Activated naive CD4-positive, alpha-beta T cell treated with anti-CD3 and anti-CD28 coated beads, Interleukin-2, amount 50 U/mL, for 72 hours (primary cell): ENCODE measurements around the gene SLC24A4. TPM values are rescaled to one million over a fixed set of nuclear protein-coding genes. Genes with fewer than 3 reads are reported as not detected.

Experiments
- ATAC-seq, 2 donors: fragments of 150-1000 bp; cut with Tn5 transposase; 2 replicates each; pipeline ENCODE4 v1.10.0; 2021; ENCODE audit warnings: mild to moderate bottlenecking in 2 of 2, moderate library complexity in 2 of 2
- DNase-seq, 2 donors: peaks; one replicate each; pipeline ENCODE4 v3.0.0; 2021 to 2022; ENCODE audit warnings: low spot score in 2 of 2
- H3K27ac Mint-ChIP-seq, 2 donors: one replicate each; pipeline ENCODE4 v1.8.0; 2022; ENCODE audit warnings: mild to moderate bottlenecking in 2 of 2, mixed read lengths in 2 of 2
- H3K36me3 Mint-ChIP-seq, 2 donors: one replicate each; pipeline ENCODE4 v1.8.0; 2022; ENCODE audit warnings: mixed read lengths in 2 of 2
- H3K9me3 Mint-ChIP-seq, 2 donors: one replicate each; pipeline ENCODE4 v1.8.0; 2022; ENCODE audit warnings: mixed read lengths in 2 of 2
- total RNA-seq, 2 donors: library from RNA; stranded (reverse); gene quantifications; one replicate each; pipeline ENCODE4 v1.2.3, GENCODE V29; 2022

The SLC24A4 gene
- total RNA-seq, 2 donors from 2014 or later = not detected

DNA sequence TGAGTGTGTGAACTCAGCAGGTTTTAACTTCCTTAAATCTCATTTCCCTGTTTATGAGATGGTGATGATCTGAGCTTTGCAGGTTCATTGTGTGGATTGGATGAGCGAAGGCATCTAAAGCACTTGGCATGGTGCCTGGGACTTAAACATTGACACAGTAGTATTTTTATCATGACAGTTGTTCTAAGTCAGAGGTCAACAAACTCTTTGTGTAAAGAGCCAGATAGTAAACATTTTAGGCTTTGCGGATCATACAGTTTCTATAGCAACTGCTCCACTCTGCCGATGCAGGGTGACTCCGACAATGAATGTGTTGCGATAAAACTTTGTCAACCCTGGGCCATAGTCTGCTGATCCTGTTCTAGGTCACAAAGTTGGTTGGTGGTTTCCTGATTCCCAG is 25.2 kb downstream of the SLC24A4 start:
- H3K9me3 Mint-ChIP-seq = peaks cover 5 to 9% of the 10 kb centered on the region in 2 donors
- no peak for DNase-seq
- no peak for ATAC-seq
- H3K27ac Mint-ChIP-seq = no peak overlapping the region
- peaks cover 6 to 9% of the 10 kb centered on the region in 2 donors for H3K36me3 Mint-ChIP-seq

DNA sequence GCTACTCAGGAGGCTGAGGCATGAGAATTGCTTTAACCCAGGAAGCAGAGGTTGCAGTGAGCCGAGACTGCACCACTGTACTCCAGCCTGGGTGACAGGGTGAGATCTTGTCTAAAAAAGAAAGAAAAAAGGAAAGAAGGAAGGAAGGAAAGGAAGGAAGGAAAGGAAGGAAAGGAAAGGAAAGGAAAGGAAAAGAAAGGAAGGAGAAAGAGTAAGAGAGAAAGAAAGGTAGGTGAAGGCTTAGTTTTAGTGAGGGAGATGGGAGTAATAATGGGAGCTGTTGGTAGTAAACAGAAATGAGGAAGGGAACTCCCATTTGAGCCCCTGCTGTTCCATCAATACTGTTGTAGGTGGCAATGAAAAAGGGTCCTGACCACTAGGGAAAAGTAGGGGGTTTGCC is 28.8 kb downstream of the SLC24A4 start:
- Mint-ChIP-seq H3K36me3 (no peaks in the 10 kb centered on the region), H3K27ac (no peak overlapping the region), H3K9me3 (no peaks in the 10 kb centered on the region)
- DNase-seq (no peak), ATAC-seq (no peak)

DNA sequence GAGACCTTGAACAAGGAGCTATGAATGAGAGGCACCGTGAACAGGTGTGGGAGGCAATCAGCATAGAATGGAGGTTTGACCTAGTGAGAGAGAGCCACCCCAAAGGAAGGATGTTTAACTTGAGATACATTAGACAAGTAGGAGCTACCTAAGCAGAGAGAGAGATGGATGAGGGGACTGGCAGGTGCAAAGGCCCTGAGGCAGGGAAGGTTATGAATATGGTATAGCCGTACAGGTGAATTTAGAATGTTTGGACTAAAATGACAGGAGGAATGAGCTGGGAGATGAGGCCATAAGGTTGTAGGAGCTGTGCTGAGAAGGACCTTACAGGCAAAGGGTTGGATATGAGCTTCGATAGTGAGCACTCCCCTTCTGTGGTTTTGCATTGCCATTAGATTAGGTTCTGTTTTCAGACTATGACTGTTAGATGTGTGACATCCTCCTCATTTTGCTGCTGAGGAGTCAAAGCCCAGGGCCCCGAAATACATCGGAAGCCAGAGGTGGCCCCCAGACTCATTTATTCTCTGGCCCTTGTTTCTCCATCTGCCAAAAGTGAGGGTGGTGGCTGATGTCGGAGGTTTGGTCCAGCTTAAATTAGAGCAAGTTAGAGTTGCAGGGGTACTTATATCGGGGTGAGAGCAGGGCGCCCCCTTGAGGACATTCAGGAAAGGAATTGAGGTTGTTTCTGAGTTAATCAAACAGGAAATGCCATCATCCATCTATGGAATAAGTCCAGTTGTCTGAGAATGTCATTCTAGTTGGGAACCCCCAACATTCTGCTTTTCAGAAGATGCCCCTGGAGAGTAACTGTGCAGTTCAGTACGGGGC is 29.4 kb downstream of the SLC24A4 start:
- Mint-ChIP-seq H3K27ac (no peak overlapping the region), H3K9me3 (no peaks in the 10 kb centered on the region), H3K36me3 (no peaks in the 10 kb centered on the region)
- ATAC-seq (peak; percentile 34 to 44), DNase-seq (peak in 1 of 2 donors; percentile 46)

DNA sequence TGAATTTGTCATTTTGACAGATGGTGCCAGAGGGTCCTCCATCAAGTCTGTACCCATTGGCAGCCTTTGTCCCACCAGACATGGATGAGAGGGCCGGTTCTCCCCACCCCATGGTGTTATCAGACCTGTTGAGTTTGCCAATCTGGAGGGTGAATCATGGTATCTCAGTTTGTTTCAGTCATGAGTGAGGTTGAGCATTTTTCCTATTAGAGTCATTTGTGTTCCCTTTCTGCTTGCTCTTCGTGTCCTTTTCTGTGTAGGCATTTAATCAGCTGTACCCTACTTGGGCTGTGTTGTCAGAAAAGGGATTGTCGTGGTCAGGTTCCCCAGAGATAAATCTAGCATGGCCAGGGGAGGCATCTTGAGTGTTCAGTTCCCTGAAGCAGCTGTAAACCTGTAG is 30.5 kb downstream of the SLC24A4 start:
- Mint-ChIP-seq H3K36me3 (no peaks in the 10 kb centered on the region), H3K27ac (no peak overlapping the region), H3K9me3 (no peaks in the 10 kb centered on the region)
- ATAC-seq (peak; percentile 26 to 58), DNase-seq (no peak)

DNA sequence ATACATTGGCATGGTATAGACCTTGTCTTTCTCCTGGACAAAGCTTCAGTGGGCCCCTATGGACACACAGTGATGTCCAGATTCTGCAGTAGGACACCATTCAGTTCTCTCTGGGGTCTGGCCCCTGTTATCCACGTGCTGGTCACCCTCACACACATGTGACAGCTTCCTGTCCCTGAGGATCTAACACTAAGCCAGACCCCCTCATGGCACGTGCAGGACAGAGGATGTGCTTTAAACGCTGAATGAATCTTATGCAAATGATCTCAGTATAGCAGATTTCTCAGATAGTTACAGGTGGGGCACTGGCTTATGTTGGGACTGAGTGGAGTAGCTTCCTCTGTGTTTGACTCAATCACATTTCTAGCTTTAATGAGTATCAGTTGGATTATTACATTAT is 33.7 kb downstream of the SLC24A4 start:
- no peak overlapping the region for H3K27ac Mint-ChIP-seq
- no peaks in the 10 kb centered on the region for H3K36me3 Mint-ChIP-seq
- DNase-seq = no peak
- ATAC-seq = no peak
- H3K9me3 Mint-ChIP-seq = no peaks in the 10 kb centered on the region

DNA sequence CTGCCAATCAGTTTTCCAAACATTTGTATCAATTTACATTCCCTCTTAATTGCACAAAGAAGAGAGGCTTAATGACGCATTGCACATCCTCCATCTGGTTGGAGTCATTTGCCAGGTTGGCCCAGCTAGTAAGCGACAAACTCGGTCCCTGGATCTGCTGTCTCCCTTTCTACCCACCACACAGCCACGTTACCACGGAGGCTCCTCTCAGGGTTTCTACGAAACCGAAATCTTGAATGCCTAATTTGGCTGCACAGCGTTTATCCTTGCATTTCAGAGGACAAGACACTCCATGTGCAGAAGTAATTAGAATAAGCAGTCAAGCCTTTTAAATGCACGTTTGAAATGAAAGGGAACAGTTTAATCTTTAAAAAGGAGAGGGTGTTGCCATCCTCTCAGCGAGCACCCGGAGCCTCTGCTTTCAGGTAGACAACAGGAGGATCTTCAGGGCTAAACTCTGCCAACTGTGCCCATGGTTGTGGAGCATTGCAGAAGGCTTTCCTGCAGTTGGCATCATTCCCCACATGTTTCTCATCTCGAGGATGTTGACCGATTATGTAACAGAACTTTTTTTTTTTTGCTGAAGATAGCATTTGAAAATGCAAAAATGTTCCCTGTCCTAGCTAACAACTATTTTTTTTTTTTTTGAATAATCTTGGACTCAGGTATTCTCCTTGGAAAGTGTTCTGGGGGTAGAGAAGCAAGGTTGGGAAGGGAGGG is 37.8 kb downstream of the SLC24A4 start:
- no peaks in the 10 kb centered on the region for H3K36me3 Mint-ChIP-seq
- no peak for ATAC-seq
- DNase-seq = no peak
- no peaks in the 10 kb centered on the region for H3K9me3 Mint-ChIP-seq
- H3K27ac Mint-ChIP-seq = no peak overlapping the region

DNA sequence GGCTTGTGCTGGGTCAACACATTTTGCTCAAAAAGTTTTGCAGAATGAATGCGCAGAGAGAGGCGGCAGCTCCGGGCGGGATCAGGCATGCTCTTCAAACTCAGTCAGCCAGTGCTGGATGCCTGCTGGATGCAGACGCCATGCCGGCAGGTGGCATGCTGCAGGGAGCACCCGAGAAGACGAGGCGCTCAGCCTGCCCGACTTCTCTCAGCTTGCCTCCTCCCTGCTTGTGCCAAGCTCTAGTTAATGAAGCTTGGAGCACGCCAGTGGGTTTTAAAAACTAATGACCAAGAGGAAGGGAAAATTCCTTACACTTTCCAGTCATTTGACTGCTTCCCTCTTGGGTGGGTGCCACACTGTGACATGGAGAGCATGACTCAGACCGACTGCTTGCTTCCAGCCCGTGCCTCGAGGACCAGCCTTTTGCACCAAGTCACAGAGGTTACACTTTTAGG is 39.8 kb downstream of the SLC24A4 start:
- H3K27ac Mint-ChIP-seq = no peak overlapping the region
- DNase-seq (no peak), ATAC-seq (no peak)
- H3K36me3 Mint-ChIP-seq = no peaks in the 10 kb centered on the region
- no peaks in the 10 kb centered on the region for H3K9me3 Mint-ChIP-seq

DNA sequence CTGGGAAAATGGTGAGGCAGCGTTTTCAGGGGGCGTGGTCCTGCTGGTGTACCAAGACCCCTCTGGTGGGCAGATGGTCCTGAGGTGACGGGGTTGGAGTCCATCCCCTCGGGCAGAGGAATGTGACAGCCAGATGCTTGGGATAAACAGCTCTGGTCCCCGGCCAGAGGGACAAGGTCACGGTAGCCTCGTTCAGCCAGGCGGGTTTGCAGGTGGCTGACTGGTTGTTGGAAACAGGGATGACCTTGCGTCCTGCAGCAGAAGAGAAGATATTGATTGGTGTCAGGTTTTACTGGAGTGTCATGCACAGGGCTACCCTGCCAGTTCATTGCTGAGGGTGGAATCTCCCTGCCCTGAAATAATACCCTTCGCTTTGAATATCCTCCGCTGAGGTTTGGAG is 43.3 kb downstream of the SLC24A4 start:
- H3K27ac Mint-ChIP-seq = no peak overlapping the region
- DNase-seq (no peak), ATAC-seq (no peak)
- no peaks in the 10 kb centered on the region for H3K9me3 Mint-ChIP-seq
- H3K36me3 Mint-ChIP-seq = no peaks in the 10 kb centered on the region

DNA sequence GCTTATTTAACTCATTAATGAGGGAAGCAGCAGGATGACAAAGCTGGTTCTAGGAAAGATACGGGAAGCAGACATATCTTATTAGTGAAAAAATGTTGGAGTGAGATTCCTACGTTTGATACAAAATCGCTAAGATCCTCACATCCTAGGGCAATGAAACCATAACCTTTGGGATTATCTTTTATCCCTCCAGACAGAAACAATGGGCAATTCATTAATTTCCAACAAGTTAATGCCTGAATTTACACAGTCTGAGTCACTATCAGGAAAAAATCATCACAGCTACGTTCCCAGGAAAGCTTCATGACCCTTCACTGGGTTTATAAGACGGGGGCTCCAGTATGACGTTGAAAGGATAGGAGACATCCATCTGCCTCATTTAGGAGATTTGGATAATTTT is 45.0 kb downstream of the SLC24A4 start:
- Mint-ChIP-seq H3K27ac (no peak overlapping the region), H3K36me3 (no peaks in the 10 kb centered on the region), H3K9me3 (no peaks in the 10 kb centered on the region)
- DNase-seq = no peak
- no peak for ATAC-seq

DNA sequence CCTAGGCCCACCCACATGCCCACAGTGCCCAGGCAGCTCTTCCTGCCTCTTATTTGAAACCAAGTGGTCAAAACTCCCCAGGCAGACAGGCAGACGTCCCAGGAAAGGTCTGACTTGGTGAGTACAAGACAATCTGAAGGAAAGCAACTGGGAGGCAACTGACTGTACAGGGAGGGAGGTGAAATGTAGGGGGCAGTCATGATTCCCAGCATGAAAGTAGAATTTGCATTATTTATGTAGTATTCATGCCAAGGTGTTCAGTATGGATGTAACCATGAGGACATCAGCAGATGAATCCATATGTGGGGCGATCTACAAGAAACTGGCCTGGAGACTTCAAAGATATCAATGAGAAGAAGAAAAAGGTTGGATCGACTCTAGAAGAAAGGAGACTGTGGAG is 46.1 kb downstream of the SLC24A4 start:
- ATAC-seq = no peak
- Mint-ChIP-seq H3K36me3 (no peaks in the 10 kb centered on the region), H3K27ac (no peak overlapping the region), H3K9me3 (no peaks in the 10 kb centered on the region)
- DNase-seq = no peak

DNA sequence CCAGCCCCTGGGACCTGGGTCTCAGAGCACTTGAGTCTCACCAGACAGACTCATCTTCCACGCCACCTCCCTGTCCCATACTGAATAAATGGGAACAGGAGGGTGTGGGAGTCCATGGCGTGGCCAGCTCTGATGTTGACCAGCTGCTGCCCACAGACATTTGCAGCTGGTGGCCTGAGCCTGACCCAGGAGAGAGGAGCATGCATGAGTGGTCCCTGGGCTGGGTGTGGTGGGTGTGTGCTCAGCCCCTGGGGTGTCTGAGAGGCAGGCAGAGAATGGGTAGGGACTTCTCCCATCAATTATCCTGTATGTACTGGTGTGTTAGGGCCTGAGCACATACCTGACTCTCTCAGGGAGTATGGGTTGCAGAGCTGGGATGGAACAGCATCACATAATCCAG is 49.3 kb downstream of the SLC24A4 start:
- Mint-ChIP-seq H3K36me3 (no peaks in the 10 kb centered on the region), H3K9me3 (no peaks in the 10 kb centered on the region), H3K27ac (no peak overlapping the region)
- DNase-seq (no peak), ATAC-seq (no peak)

DNA sequence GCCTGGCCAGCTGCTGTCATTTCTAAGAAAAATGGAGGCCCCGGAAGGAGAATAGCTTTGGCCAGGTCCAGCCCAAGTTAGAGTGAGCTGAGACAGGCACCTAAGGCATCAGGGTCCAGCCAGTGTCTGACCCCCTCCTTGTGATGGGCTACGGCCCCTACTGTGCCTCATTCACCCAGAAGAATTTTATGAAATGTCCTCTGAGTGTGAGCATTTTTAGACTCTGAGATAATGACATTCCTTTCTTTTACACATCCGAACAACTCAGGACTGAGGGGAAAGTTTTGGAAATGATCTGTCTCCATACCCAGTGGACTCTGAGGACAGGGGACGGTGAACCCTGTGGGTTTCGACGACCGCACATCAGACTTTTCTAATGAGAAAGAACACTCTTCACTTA is 50.4 kb downstream of the SLC24A4 start:
- no peak for ATAC-seq
- Mint-ChIP-seq H3K9me3 (no peaks in the 10 kb centered on the region), H3K27ac (no peak overlapping the region), H3K36me3 (no peaks in the 10 kb centered on the region)
- DNase-seq = no peak

DNA sequence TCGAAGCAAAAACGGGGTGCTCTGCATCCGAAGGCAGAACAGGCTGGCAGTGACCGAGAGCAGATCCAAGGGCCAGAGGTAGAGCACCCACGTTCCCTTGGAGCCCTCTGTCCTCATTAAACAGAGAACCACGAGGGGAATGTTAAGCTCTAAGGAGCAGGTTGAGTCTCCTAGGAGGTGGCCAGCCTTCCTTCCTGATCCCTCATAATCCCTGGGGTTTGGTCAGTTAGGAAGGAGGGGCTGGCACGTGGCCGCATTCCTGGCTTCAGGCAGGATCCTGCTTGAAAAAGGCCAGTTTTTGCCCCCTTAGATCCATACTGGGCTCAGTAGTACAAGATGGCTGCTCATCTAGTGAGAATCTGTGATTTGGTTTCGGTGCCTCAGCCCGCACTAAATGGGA is 57.2 kb downstream of the SLC24A4 start:
- DNase-seq (no peak), ATAC-seq (no peak)
- H3K27ac Mint-ChIP-seq = no peak overlapping the region
- H3K9me3 Mint-ChIP-seq = no peaks in the 10 kb centered on the region
- no peaks in the 10 kb centered on the region for H3K36me3 Mint-ChIP-seq

DNA sequence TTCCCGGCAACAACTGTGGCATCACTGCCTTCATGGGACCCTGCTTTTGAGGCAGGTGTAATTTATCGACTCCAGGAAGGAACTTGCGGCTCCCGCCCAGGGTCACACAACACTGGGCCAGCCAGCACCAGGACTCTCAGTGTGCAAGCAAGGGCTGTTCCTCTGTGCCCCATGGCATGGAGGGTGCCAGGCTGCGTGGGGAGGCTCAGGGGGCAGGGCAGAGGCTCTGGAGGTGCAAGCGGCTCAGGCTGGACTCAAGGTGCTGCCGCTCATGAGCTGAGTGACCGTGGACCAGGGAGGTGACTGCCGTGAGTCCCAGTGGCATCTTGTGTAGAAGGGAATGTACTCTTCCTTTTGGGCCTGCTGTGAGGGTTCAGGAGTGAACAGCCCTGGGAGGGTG is 57.6 kb downstream of the SLC24A4 start:
- Mint-ChIP-seq H3K36me3 (no peaks in the 10 kb centered on the region), H3K27ac (no peak overlapping the region), H3K9me3 (no peaks in the 10 kb centered on the region)
- ATAC-seq (no peak), DNase-seq (no peak)

DNA sequence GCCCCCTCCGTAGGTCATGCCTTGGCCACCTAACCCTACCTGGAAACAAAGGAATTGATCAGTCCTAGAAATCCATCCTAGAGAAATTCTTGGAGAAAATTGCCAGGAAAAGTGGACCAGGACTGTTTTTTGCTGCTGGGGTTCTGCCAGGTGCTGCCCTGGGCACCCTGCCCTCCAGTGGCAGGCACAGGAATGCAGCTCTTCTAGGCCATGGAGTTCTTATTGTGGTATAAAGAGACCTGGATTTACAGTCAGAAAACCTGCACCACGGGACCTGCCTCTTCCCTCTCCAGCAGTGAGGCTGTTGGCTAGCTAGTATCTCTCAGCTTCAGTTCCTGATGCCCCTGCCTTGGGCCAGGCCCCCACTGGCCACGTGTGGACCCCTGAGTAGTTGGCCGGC is 59.7 kb downstream of the SLC24A4 start:
- H3K27ac Mint-ChIP-seq = peak overlapping the region in 1 of 2 donors; percentile 6
- ATAC-seq (no peak), DNase-seq (no peak)
- H3K9me3 Mint-ChIP-seq = no peaks in the 10 kb centered on the region
- no peaks in the 10 kb centered on the region for H3K36me3 Mint-ChIP-seq

DNA sequence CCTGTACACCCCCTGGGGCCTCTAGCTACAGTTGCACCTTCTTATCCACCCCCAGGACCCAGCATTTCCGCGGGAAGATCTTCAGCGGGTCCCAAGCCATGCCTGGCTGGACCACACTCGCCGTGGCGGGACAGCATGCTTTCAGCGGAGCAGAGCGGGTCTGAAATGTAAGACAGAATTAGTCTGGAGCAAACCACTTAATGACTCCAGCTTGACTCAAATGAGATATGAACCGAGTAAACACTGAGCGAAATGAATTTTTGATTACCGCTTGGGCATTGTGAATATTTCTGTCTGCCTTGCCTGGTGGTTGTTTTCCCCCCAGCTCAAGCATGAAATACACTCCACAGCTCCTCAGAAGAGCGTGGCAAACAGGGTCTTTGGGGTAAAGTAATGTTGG is 60.8 kb downstream of the SLC24A4 start:
- ATAC-seq = no peak

DNA sequence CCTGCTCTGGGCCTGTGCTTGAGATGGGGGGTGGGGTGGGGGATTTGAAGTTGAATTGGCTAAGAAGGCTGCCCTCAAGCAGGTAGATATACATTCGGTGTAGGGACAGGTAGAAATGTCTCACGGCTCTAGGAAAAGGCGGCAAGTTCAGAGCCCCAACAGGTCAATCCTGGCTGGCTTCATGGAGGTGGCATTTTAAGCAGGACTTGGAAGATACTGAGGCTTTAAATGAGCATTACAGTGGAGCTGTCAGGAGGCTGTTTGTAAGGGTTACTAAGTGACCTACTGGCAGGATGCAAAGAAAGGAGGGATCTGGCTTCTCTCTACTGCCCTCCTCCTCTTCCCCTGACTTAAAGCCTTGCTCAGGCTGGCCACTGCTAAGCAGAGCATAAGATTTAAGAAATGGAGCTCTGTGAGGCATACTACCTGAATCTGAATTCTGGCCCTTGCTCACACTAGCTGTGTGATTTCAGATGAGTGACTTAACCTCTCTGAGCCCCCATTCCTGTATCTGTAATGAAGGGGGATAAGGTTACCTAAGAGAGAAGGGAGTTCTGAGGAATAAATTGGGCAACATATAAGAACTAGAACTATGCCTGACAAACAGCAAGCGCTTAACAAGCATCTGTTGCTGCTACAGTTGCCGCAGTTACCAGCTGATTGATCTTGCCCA is 61.6 kb downstream of the SLC24A4 start:
- Mint-ChIP-seq H3K36me3 (no peaks in the 10 kb centered on the region), H3K27ac (no peak overlapping the region), H3K9me3 (no peaks in the 10 kb centered on the region)
- ATAC-seq = no peak
- DNase-seq = no peak

More for the DNA sequence above, 60.8 kb downstream of the SLC24A4 start:
- DNase-seq = no peak
- Mint-ChIP-seq H3K27ac (no peak overlapping the region), H3K36me3 (no peaks in the 10 kb centered on the region), H3K9me3 (no peaks in the 10 kb centered on the region)
